CD4-positive, alpha-beta T cell treated with Interleukin-10 for 1 hour (primary cell): ENCODE measurements around the gene SRGAP3.

ENCODE experiments used
- DNase-seq: peaks from one replicate; pipeline ENCODE4 v3.0.0-alpha.2; 2020

Gene SRGAP3

GRCh38 chr3:9223672-9224071, 25.8 kb downstream of the SRGAP3 start:
- no peak for DNase-seq

DNA sequence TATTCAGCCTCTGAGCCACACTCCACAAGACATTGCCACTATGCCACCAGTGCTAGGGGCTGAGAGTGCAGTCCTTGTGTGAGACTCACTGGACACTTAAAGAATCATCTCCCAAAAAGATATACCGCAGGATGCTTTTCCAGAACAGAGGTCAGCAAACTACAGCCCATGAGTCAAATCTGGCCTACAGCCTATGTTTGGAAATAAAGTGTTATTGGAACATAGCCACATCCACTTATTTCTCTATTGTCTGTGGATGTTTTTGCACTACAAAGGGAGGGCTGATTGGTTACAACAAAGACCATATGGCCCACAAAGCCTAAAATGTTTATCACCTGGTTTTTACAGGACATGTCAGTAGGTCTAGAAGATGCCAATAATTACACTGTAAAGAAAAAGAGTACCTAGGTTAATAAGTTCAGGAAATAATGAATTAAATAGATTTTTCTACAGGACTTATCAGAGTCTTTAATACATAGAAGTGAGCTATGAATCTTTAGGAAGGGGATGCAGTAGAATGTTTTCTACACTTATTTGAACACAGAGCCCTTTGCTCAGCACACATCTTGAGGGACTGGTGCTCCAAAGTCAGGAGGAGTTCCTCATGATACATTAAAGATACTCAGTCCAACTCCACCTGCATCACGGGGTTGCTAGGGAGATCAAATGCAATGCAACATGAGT, 26.3 kb downstream of the SRGAP3 start:
- DNase-seq: no peak

GRCh38 chr3:9222049-9222448, 27.4 kb downstream of the SRGAP3 start:
- no peak for DNase-seq

- DNase-seq: no peak
Observed at GRCh38 chr3:9218514-9218846, 31.0 kb downstream of the SRGAP3 start.

GRCh38 chr3:9217784-9218513, 31.5 kb downstream of the SRGAP3 start:
- no peak for DNase-seq

- DNase-seq: no peak
Observed at GRCh38 chr3:9216736-9217135, 32.7 kb downstream of the SRGAP3 start.

GRCh38 chr3:9214599-9214998, 34.8 kb downstream of the SRGAP3 start:
- no peak for DNase-seq

- no peak for DNase-seq
Observed at GRCh38 chr3:9214185-9214584, 35.3 kb downstream of the SRGAP3 start.

DNA sequence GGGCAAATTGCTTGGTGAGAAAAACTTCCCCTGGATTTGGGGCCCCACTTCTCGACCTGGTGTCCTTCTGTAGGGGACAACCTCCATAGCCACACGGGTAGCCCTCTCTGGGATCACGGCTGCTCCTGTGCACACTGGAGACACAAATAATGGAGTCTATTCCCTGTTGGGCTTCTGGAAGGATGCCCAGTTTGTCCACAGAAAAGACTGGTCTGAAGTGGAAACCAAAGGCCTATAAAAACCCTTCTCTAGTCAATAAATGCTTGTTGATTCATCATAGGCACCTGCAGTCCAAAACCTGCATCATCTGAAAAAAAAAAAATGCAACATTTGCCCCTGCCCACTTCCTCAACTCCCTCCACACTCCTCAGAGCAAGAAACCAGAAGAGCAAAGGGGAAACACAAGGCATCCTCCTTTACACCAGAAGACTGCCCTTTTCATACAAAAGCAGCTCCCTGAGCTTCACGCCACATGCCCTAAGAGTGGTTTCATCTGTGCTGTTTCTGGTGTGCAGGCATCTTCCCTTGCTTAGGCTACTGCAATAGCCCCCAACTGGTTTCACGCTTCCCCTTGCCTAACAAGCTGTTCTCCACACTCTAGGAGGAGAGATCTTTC, 36.3 kb downstream of the SRGAP3 start:
- DNase-seq: no peak

DNA sequence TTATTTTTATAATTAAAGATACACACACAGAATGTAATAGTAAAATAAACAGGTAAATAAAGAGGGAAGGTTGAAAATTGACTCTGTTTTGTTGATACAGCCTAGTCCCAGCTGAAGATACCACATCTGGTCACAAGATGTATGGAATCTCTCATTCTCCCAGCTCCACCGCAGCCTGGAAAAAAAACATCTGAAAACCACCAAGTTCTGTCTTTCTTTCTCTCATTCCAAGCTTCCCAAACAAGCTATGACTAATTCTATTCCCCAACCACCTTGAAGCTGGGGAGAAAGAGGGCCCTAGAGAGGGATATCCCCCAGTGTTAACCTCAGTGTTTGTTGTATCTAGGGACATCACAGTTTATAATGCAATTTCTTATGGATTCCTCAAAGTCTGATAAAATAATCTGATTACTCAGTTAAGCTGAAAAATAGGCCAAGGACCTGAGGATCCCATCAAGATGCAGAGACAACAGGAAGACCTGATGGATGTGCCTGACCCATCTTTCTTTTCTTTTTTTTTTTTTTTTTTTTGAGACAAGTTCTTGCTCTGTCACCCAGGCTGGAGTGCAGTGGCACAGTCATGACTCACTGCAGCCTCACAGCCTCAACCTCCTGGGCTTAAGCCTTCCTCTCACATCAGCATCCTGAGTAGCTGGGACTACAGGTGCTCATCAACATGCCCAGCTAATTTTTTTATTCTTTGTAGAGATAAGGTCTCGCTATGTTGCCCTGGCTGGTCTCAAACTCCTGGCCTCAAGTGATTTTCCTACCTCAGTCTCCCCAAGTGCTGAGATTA, 38.1 kb downstream of the SRGAP3 start:
- DNase-seq: no peak

DNA sequence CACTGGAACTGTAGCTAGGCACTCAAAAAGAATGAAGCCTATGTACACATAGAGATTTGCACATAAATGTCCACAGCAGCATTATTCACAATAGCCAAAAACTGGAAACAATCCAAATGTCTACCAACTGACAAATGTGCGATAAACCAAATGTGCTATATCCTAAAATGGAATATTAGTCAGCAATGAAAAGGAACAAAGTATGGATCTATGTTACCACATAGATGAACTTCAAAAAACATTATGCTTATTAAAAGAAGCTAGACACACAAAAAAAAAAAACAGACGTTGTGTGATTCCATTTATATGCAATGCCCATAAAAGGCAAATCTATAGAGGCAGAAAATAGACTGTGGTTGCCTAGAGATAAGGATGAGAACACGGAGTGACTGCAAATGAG, 39.7 kb downstream of the SRGAP3 start:
- no peak for DNase-seq

GRCh38 chr3:9208605-9209152, 40.8 kb downstream of the SRGAP3 start:
- no peak for DNase-seq

GRCh38 chr3:9207116-9207763, 42.2 kb downstream of the SRGAP3 start:
- no peak for DNase-seq

GRCh38 chr3:9206287-9206686, 43.2 kb downstream of the SRGAP3 start:
- no peak for DNase-seq

DNA sequence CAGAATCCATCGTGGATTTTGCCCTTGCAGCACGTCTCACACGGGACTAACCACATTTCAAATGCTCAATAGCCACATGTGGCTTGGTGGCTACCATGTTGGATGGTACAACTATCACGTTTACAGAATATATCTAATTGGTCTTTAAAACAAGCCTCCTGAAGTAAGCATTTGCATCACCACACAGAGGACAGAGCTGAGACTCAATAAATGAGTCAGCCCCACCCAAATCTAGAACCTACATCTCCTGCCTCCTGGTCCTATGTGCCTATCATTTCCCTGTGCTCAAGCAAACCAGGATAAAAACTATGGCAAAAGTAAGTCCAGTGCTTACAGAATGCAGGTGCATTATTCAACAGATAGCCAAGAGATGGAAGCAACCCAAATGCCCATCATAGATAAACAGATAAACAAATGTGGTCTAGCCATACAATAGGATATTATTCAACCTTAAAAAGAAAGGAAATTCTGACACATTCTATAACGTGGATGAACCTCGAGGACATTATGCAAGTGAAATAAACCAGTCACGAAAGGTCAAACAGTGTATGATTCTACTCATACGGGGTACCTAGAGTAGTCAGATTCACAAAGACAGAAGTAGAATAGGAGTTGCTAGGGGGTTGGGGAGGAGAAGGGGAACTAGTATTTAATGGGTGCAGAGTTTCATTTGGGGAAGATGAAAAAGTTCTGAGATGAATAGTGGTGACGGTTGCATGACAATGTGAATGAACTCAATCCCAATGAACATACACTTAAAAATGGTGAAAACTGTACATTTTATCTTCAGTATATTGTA, 43.9 kb downstream of the SRGAP3 start:
- DNase-seq: no peak

- DNase-seq: no peak
Observed at GRCh38 chr3:9204253-9204992, 45.0 kb downstream of the SRGAP3 start.

GRCh38 chr3:9203317-9203716, 46.1 kb downstream of the SRGAP3 start:
- no peak for DNase-seq

DNA sequence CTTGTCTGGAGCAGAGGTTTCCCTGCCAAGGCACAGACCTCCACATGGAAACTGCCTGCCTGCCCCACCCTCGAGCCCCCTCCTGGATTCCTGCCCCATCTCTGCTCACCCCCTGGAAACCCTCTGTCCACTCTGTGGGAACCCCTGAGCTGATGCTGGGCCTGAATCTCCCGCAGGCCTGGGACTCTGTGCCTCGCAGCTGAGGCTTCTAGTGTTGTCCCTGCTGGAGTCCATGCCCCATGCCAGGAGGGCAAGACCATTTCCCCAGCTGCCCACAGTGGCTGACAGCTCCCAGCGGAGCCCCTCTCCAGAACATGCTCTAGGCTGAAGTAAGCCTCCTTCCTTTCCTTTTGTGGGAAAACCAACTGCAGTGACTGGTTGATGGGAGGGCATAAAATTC, 46.9 kb downstream of the SRGAP3 start:
- DNase-seq: no peak

GRCh38 chr3:9201955-9202354, 47.5 kb downstream of the SRGAP3 start:
- no peak for DNase-seq

DNA sequence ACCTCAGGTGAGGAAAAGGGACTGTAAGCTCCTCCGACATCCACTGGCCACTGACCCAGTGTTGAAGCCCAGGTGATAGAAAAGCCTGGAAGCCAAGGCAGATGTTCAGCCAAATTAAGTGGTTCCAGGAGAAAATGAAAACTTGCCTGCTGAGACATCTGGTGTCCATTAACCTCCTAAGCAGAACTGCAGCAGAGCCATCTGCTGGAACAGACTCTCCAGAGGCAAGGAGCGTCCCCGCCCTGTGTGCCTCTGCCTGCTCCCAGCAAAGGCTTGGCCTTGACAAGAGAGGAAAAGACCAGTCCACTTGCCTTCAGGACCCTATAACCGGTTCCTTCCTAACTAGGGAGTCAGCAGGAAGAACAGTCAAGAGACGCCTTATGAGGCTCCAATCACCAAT, 48.2 kb downstream of the SRGAP3 start:
- DNase-seq: no peak

DNA sequence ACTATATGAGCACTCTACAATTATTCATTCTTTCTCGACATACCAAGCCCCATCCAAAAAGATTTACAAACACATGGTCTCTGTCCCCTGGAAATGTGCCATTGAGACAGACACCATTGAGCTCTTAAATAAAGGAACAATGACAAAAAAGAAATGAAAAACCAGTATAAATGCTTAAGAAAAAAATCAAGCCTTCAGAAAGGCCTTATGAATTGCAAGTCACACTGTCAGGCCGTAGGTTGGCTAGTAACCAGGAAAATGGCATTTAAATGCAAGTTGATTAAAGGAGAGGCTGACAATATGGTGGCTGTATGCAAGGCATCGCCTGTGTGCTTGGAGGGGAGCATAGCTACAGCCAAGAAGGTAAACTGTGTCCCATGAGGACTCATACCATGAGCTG, 49.7 kb downstream of the SRGAP3 start:
- DNase-seq: no peak
